NCI-H1694 treated with DMSO at 0.1 percent for 48 hours (cell line): ENCODE data around the gene PSME3.

ENCODE experiments used
- DNase-seq: peaks from one replicate; lab custom pipeline; 2025; lab: John Stamatoyannopoulos, UW

PSME3 gene

GRCh38 chr17:42818379-42818778, 14.8 kb upstream of the PSME3 start:
- no peak for DNase-seq

DNA sequence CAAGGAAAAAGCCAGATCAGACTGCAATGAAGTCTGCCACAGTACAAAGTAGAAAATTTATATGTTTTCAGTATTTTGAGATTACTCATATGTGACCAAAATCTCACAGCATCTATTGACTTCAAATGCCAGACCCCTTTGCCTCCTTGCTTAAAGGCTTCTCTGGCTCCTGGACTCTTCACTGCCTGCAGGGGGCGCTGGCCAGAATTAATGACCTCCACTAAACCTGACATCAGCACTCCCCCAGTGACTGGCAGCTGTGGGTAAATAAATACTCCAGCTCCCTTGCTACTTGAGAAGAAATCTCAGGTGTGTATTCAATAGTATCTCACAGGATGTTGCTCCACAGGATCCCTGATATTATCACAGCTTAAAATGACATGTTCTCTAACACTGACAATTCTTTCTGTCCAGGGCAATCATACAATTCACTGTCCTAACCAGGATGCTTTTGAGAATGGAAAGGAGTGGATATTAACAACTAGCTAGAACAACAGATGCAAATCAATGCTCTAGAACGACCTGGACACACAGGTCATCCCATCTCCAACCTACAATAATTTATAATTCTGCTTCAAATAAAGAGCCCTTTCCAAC, 13.2 kb upstream of the PSME3 start:
- peak; percentile 59 for DNase-seq

- no peak for DNase-seq
These were observed 12.0 kb upstream of the PSME3 start for GRCh38 chr17:42821176-42821575.

DNA sequence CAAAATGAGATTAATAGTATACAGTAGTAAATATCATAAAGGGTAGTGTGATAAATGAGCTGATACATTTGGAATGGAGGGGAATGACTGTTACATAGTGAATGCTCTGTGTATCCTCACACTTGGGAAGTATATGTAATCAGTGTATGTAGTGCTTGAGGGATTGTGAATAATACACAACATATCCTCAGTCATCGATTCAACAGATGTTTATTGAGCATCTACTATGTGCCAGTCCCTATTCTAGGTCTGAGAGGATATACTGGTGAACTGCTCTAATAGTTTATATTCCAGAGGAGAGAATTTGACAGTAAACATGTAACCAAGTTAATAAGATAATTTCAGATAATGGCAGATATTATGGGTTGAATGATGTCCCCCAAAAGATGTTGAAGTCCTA, 5.7 kb upstream of the PSME3 start:
- DNase-seq: no peak

DNA sequence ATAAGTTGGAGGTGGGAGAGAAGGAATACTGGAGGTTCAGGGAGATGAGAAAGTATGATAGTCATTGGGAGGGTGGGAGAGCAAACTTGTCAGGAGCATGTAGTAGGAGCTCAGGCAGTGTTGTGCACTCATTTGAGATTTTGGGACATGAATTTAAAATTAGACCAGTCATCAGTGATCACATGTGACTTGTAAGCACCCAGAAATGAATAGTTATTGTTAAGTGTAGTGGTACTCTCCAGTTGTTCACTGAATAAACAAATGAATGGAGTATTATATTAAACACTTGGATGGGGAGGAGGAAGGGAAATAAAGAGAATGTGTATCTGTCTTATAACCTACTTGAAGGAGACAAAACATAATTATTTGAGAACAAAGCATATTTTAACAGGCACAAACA, 2.2 kb upstream of the PSME3 start:
- no peak for DNase-seq

DNA sequence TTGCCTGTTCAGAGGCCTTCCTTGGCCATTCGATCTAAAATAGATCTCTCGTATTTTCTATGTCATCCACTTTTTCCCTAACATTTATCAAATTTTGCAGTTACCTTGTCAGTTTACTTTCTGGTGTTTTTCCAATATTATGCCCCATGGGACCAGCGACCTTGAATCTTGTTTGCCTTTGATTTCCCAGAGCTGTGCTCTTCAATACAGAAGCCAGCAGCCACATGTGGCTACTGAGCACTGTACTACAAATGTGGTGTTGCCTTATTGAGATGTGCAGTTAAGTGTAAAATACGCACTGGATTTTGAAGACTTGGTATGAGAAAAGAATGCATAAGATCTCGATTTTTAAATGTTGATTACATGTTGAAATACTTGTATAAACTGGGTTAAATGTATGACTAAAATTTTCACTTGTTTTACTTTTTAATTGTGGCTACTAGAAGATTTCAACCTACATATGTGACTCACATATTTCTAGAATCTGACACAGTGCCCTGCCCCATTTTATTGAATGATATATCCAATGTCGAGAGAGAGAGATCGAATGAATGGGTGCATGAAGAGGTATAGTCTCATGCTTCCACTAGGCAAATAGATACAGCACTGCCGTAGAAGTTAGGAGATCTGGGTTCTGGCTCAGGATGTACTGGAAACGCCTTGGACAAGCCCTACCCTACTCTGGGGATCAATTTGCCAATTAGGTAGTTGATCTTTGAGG, 824 bp upstream of the PSME3 start:
- DNase-seq: no peak

- no peak for DNase-seq
These were observed 698 bp downstream of the PSME3 start for GRCh38 chr17:42833767-42834422.

GRCh38 chr17:42835732-42836131, 2.5 kb downstream of the PSME3 start:
- no peak for DNase-seq

DNA sequence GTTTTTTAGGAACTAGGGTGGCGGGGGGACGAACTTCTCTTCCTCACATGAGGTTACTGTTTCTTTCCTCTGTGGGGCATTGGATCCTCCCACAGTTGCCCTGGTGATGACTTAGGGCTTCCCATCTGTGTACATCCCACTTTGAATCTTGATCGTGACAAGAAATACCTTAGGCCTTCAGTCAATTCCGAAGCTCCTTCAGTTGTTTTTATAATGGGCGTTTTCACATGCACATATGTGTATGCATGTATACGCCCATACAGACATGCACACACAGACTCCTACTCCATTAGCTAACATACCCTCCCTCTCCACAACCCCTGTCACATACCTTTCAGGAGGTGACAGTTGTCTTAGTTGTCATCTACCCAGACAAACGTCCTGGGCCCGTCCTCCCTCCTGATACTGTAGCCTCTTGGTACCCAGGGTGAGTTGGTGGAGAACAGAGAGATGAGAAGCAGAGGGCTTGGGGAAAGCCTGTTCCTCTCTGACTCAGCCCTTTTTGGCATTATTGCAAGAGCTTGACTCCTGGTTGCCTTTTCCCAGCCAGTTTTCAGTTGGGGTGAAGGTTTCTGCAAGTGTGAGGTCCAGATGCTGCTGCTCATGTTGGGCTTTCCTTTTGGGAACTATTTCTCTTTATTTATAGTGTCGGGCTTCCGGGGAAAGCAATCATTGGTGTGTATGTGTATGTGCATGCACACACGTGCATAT, 8.9 kb downstream of the PSME3 start:
- DNase-seq: no peak

DNA sequence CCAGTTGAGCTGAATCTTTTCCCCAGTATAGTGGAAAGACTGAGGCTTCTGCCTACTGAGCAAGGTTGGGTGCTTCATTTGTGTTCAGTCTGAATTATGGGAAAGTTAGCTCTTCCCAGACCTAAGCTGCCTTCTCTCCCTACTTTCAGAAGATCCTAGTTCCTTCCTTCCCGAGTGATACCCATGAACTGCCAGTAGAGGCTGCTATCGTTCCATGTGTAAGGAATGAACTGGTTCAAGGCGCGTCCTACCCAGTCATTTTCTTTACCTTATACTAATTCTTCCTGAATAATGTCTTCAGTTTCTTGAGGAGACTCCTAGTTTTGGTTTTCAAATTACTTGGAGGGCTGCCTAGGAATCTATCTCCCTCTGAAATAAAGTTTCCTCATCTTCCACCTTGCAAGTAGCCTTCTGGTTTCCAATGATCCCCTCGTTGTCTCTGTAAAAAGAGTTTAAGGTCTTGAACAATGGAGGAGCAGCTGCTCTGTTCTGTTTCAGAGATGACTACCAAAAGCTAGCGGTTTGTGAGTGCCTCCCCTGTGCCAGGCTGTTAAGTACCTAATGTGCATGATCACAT, 10.2 kb downstream of the PSME3 start:
- DNase-seq: peak; percentile 55

GRCh38 chr17:42844271-42844670, 11.1 kb downstream of the PSME3 start, which contains the start of gene AOC2:
Gene AOC2 (plus strand): TSS chr17:42844580. CDS start chr17:42844627, 47 bp downstream.
- DNase-seq: no peak

- DNase-seq: no peak
These were observed 11.8 kb downstream of the PSME3 start for GRCh38 chr17:42844761-42845555.

DNA sequence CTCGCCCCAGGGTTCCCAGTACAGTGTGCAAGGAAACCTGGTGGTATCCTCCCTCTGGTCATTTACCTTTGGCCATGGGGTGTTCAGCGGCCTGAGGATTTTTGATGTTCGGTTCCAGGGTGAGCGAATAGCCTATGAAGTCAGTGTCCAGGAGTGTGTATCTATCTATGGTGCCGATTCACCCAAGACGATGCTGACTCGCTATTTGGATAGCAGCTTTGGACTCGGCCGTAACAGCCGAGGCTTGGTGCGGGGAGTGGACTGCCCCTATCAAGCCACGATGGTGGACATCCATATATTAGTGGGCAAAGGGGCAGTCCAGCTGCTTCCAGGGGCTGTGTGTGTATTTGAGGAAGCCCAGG, 12.3 kb downstream of the PSME3 start:
- DNase-seq: no peak

DNA sequence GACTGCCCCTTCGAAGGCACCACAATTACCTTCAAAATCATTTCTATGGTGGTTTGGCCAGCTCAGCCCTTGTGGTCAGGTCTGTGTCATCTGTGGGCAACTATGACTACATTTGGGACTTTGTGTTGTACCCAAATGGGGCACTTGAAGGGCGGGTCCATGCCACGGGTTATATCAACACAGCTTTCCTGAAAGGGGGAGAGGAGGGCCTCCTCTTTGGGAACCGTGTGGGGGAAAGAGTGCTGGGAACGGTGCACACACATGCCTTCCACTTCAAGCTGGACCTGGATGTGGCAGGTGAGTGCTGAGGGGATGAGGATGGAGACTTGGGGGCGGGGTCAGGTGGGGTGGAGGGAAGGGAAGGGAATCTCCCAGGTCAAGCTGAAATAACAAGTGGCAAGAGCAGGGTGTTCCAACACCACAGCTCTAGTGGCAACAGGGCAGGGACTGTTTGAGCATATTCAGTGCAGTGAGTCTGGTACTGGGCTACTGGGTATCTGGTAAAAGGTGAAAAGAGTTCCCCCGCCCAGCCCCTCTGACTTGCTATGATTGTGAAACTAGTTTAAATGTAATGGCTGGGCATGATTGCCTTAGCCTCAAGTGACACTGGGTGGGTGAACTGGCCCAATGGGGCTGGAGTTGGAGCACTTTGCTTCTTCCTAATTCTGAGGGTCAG, 12.9 kb downstream of the PSME3 start:
- no peak for DNase-seq

DNA sequence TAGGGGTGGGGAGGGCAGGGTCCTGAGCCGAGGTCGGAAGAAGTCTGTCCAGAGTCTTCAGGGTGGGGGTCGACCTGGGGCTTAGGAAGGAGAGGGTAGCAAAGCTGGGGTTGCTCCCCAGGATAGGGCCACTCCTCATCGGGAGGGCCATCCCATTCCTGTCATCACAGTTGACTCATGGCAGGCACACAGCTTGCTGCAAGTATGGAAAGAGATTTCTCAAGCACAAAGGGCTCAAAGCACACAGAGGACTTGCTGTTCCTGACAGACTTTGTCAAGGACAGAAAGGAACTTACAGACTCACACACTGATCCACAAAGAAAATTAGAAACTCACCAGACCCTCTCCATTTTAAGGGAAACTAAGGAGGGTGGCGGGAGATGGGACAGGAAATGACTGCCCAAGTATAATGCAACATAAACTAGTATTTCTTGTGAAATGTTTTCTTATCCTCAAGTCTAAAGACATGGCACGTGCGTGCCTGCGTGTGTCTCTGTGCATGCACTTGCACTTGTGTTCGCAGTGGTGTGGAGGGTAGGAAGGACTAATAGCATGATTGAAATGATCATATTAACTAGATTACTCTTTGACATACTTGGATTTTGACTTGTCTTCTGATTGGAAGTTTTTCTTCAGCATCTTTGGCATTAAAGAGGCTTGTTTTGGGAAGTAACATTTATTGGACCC, 13.5 kb downstream of the PSME3 start:
- no peak for DNase-seq

DNA sequence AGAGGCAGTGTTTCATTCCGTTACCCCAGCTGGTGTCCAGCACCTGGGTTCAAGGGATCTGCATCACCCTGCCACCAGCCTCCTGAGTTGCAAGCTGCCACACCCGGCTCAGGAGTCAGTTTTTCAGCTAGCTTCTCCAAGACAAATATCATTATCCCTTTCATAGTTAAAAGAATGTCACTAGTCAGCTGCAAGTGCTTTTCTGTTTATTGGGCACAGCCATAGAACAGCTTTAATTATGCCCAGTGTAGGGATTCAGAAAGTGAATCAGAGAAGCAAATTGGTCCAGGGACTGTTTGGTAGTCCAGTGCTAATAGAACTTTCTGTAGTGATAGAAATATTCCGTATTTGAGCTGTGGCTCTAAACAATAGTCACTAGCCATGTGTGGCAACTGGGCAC, 14.9 kb downstream of the PSME3 start:
- no peak for DNase-seq

DNA sequence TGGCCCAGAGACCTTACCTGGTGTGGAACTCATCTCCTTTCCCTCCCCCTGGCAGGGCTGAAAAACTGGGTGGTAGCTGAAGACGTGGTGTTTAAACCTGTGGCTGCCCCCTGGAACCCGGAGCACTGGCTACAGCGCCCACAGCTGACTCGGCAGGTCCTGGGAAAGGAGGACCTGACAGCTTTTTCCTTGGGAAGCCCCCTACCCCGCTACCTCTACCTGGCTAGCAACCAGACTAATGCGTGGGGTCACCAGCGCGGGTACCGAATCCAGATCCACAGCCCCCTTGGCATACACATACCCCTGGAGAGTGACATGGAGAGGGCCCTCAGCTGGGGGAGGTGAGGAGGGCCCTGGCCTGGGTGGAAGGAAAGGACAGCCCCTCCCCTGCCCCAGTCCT, 15.8 kb downstream of the PSME3 start:
- no peak for DNase-seq

DNA sequence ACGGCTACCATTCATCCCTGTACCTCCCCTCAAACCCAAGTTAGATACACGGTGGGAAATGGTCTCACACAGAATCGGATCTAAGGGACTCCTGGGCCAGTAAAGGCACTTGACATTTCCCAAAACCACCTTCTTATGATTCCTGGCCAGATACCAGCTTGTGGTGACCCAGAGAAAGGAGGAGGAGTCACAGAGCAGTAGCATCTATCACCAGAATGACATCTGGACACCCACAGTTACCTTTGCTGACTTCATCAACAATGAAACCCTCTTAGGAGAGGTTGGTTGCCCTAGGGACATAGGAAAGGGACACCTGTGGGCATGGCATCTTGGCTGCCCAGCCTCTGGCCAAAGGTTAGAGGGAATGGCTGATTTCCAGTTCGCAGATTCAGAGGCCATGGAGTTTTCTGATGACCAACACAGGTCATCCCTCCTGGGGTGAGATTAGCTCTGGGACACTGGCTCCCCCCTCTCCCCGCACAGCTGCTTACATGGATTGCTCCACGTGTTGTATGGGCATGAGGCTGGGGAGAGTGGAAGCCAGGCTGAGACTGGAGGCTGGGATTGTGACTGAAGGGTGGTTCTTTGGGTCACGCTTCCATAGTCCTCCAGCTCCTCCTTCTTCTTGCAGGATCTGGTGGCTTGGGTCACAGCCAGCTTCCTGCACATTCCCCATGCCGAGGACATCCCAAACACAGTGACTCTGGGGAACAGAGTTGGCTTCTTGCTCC, 16.4 kb downstream of the PSME3 start:
- DNase-seq: no peak

- DNase-seq: no peak
These were observed 17.8 kb downstream of the PSME3 start, which contains the start of gene AOC3 for GRCh38 chr17:42850954-42851353. Gene AOC3 (plus strand): TSS chr17:42851199. CDS start chr17:42851344, 145 bp downstream.
